Fibroblast of lung (primary cell): ENCODE data around the gene POLR2I. TPM values are rescaled to one million over a fixed set of nuclear protein-coding genes. Genes with fewer than 3 reads are reported as not detected.

ENCODE experiments used
- DNase-seq, 2 donors: peaks; one replicate each; pipeline versions ENCODE4 v3.0.0 to v3.0.0-alpha.2; 2010; ENCODE audit warnings: low read depth in 2 of 2
- H2AFZ ChIP-seq: 2 replicates; pipeline ENCODE4 v1.5.1; 2012; ENCODE audit warnings: low read length, control low read depth, inconsistent platforms
- H3K27ac ChIP-seq: 2 replicates; pipeline ENCODE4 v1.5.1; 2011; ENCODE audit warnings: low read length, control low read depth; ENCODE audit not compliant: insufficient read depth
- H3K27me3 ChIP-seq: 2 replicates; pipeline ENCODE4 v1.5.1; 2011; ENCODE audit warnings: mild to moderate bottlenecking, low read length; ENCODE audit not compliant: control insufficient read depth, insufficient read depth
- H3K36me3 ChIP-seq: 2 replicates; pipeline ENCODE4 v1.5.1; 2011; ENCODE audit warnings: low read length; ENCODE audit not compliant: control insufficient read depth, insufficient read depth
- H3K4me1 ChIP-seq: 2 replicates; pipeline ENCODE4 v1.5.1; 2011; ENCODE audit warnings: low read length; ENCODE audit not compliant: control insufficient read depth, insufficient read depth; ENCODE audit errors: extremely low read depth
- H3K4me2 ChIP-seq: 2 replicates; pipeline ENCODE4 v1.5.1; 2011; ENCODE audit warnings: low read length, control low read depth; ENCODE audit not compliant: insufficient read depth; ENCODE audit errors: extremely low read depth
- H3K4me3 ChIP-seq, 4 experiments: fragments of 200-600 bp in 1 of 4; sonication (generic) in 1 of 4; replicated peaks in 1 of 4; 2 replicates each; pipeline ENCODE4 v1.5.1; 2011 to 2016; ENCODE audit warnings: low read length in 4 of 4, low read depth in 3 of 4, mild to moderate bottlenecking in 3 of 4, control low read depth in 2 of 4, inconsistent platforms in 1 of 4, mixed read lengths in 1 of 4; ENCODE audit not compliant: insufficient read depth in 1 of 4; ENCODE audit errors: control extremely low read depth in 1 of 4
- H3K79me2 ChIP-seq: 2 replicates; pipeline ENCODE4 v1.5.1; 2012; ENCODE audit warnings: mild to moderate bottlenecking, low read length, inconsistent platforms; ENCODE audit not compliant: control insufficient read depth, insufficient read depth
- H3K9ac ChIP-seq: 2 replicates; pipeline ENCODE4 v1.5.1; 2011; ENCODE audit warnings: mild to moderate bottlenecking, low read length, control low read depth; ENCODE audit not compliant: insufficient read depth
- H3K9me3 ChIP-seq: 2 replicates; pipeline ENCODE4 v1.5.1; 2012; ENCODE audit warnings: low read depth, low read length; ENCODE audit not compliant: control insufficient read depth, insufficient read depth
- H4K20me1 ChIP-seq: 2 replicates; pipeline ENCODE4 v1.5.1; 2011; ENCODE audit warnings: low read length; ENCODE audit not compliant: control insufficient read depth, insufficient read depth; ENCODE audit errors: extremely low read depth
- EZH2 ChIP-seq: IDR thresholded peaks from 2 replicates; pipeline ENCODE4 v1.5.1; 2012; ENCODE audit warnings: low read length, control low read depth, mild to moderate bottlenecking; ENCODE audit errors: missing control alignments
- polyA plus RNA-seq, 2 donors: library from polyadenylated mRNA; depleted of rRNA in 1 of 2; stranded (reverse) in 1 of 2; unstranded in 1 of 2; fragments of >200 nt; gene quantifications; 2 replicates each; pipeline ENCODE4 v1.2.1, GENCODE V29; 2011 to 2012; ENCODE audit warnings: missing spikeins in 1 of 2
- total RNA-seq: library from RNA; depleted of rRNA; stranded (reverse); fragments of >200 nt; gene quantifications from 2 replicates; pipeline ENCODE4 v1.2.1, GENCODE V29; 2014
- TF ChIP-seq, protein P1 (sequence below), 2 donors: IDR thresholded peaks in 1 of 2; conservative IDR thresholded peaks in 1 of 2; 1 replicate in 1 of 2; 2 replicates in 1 of 2; pipeline ENCODE4 v1.5.1; 2011 to 2012; ENCODE audit warnings: low read length in 2 of 2, control low read depth in 1 of 2, inconsistent platforms in 1 of 2, low read depth in 1 of 2, mild to moderate bottlenecking in 1 of 2

Gene POLR2I
- total and polyA plus RNA-seq, 2 donors (not counting 1 experiment from before 2014, with no cell fraction given), result 36.1 to 97.6 TPM

DNA sequence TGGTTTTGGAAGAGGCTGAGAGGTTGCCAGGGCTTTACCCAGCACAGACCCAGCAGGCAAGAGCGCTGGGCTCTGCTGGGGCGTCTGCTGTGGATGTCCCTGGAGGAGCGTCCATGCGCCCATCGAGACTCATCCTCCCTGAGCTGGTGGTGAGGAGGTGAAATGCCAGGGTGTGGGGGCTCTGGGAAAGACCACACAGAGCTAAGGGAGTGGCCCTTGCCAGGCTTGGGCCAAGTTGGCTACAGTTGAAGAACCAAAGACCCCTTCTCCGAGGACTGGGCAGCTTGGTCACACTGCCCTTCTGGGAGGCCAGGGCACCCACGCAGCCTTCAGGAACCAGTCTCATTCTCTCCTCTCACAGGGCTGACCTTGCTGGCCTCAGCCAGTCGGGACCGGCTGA, 28.3 kb downstream of the POLR2I start:
- Histone ChIP-seq H3K4me3 (no peak overlapping the region), H3K4me1 (no peaks in the 10 kb centered on the region), H2AFZ (no peak overlapping the region), H3K79me2 (no peaks in the 10 kb centered on the region), H3K4me2 (no peak overlapping the region), H3K9ac (no peak overlapping the region), H3K27ac (no peak overlapping the region), H4K20me1 (no peaks in the 10 kb centered on the region), H3K36me3 (peaks cover 22% of the 10 kb centered on the region), H3K9me3 (no peaks in the 10 kb centered on the region), H3K27me3 (no peaks in the 10 kb centered on the region)
- DNase-seq, result no peak
- TF ChIP-seq, protein P1, sequence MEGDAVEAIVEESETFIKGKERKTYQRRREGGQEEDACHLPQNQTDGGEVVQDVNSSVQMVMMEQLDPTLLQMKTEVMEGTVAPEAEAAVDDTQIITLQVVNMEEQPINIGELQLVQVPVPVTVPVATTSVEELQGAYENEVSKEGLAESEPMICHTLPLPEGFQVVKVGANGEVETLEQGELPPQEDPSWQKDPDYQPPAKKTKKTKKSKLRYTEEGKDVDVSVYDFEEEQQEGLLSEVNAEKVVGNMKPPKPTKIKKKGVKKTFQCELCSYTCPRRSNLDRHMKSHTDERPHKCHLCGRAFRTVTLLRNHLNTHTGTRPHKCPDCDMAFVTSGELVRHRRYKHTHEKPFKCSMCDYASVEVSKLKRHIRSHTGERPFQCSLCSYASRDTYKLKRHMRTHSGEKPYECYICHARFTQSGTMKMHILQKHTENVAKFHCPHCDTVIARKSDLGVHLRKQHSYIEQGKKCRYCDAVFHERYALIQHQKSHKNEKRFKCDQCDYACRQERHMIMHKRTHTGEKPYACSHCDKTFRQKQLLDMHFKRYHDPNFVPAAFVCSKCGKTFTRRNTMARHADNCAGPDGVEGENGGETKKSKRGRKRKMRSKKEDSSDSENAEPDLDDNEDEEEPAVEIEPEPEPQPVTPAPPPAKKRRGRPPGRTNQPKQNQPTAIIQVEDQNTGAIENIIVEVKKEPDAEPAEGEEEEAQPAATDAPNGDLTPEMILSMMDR (conservative IDR thresholded peaks at IDR 0.05 in 1 of 2, IDR thresholded peaks at IDR 0.05 in 1 of 2; ENCODE audit: low read depth in 1 of 2, low read length in 2 of 2), result no peak
- no peak for TF ChIP-seq EZH2

DNA sequence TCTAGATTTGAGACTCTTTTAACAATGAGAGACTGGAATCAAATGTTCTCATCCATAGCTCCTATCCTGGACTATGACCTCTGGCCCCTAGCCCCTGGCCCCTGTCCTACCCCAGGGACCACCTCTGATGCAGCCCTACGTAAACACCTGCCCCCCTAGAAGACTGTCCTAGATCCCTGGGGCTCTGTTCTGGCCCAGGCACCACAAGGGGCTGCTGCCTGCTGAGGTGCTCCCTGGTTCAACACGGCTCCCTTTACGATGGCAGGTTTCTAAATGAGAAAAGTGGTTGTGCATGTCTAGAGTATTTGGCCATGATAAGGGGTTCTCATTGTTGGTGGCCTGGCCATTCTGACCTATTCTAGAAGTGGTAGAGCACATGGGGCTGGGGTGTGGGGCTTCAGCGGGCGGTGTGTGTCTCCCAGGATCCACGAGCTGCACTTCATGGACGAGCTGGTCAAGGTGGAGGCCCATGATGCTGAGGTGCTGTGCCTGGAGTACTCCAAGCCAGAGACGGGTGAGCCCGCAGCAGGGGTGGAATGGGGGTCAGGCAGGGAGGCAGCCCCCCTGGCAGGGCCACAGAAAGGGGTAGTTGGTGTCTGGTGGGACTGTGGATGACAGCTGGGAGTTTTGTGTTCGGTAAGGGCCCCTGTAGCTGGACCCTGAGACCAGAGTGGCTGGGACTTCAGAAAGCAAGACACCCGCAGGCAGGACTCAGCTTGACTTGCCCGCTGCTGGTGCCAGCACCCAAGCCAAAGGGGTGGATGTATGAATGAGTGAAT, 30.3 kb downstream of the POLR2I start:
- Histone ChIP-seq H3K9me3 (no peaks in the 10 kb centered on the region), H3K27ac (no peak overlapping the region), H2AFZ (no peak overlapping the region), H4K20me1 (no peaks in the 10 kb centered on the region), H3K79me2 (no peaks in the 10 kb centered on the region), H3K4me3 (no peak overlapping the region), H3K27me3 (no peaks in the 10 kb centered on the region), H3K4me1 (no peaks in the 10 kb centered on the region), H3K9ac (no peak overlapping the region), H3K36me3 (peaks cover 16% of the 10 kb centered on the region), H3K4me2 (no peak overlapping the region)
- TF ChIP-seq EZH2, result no peak
- TF ChIP-seq, protein P1 (conservative IDR thresholded peaks at IDR 0.05 in 1 of 2, IDR thresholded peaks at IDR 0.05 in 1 of 2; ENCODE audit: low read depth in 1 of 2, low read length in 2 of 2), result no peak
- no peak for DNase-seq

DNA sequence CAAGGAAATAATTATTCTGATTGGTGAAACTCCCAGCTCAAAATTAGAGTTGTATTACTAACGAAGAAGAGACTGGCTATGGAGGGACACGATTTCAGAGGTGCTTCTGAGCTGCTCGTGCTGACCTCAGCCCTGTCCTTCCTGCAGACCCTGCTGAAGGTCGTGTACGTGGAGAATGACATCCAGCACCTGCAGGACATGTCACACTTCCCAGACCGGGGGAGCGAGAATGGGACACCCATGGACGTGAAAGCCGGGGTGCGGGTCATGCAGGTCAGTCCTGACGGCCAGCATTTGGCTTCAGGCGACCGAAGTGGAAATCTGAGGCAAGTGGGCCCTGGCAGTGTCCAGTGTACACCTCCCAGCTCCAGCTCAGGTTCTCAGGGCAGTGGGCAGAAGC, 31.8 kb downstream of the POLR2I start:
- no peaks in the 10 kb centered on the region for H3K4me1 ChIP-seq
- no peaks in the 10 kb centered on the region for H3K79me2 ChIP-seq
- TF ChIP-seq, protein P1 (conservative IDR thresholded peaks at IDR 0.05 in 1 of 2, IDR thresholded peaks at IDR 0.05 in 1 of 2; ENCODE audit: low read depth in 1 of 2, low read length in 2 of 2), result no peak
- TF ChIP-seq EZH2, result no peak
- H3K27me3 ChIP-seq, result no peaks in the 10 kb centered on the region
- H2AFZ ChIP-seq, result no peak overlapping the region
- no peaks in the 10 kb centered on the region for H4K20me1 ChIP-seq
- no peaks in the 10 kb centered on the region for H3K9me3 ChIP-seq
- DNase-seq, result no peak
- H3K27ac ChIP-seq, result no peak overlapping the region
- no peak overlapping the region for H3K4me3 ChIP-seq
- H3K4me2 ChIP-seq, result no peak overlapping the region
- no peak overlapping the region for H3K9ac ChIP-seq
- H3K36me3 ChIP-seq, result peaks cover 16% of the 10 kb centered on the region
